Neural progenitor cell (in vitro differentiated cells): ENCODE results near the gene CDK17. TPM values are rescaled to one million over a fixed set of nuclear protein-coding genes. Genes with fewer than 3 reads are reported as not detected.

ENCODE experiments used
- DNase-seq: peaks from one replicate; pipeline ENCODE4 v3.0.0-alpha.2; 2016; ENCODE audit warnings: low spot score
- H2AFZ ChIP-seq: fragments of 200-600 bp; sonication (generic); replicated peaks from 2 replicates; pipeline ENCODE4 v1.6.1; 2016; ENCODE audit warnings: antibody characterized with exemption
- H3F3A ChIP-seq: fragments of 200-600 bp; sonication (generic); 2 replicates; pipeline ENCODE4 v1.6.1; 2016; ENCODE audit warnings: antibody characterized with exemption, low read depth
- H3K27ac ChIP-seq: fragments of 200-600 bp; sonication (generic); 2 replicates; pipeline ENCODE4 v1.5.1; 2016; ENCODE audit warnings: mild to moderate bottlenecking
- H3K27me3 ChIP-seq: fragments of 200-600 bp; sonication (generic); 2 replicates; pipeline ENCODE4 v1.6.1; 2016; ENCODE audit warnings: mild to moderate bottlenecking, moderate library complexity
- H3K36me3 ChIP-seq: fragments of 200-600 bp; sonication (generic); 2 replicates; pipeline ENCODE4 v1.5.1; 2016
- H3K4me1 ChIP-seq: fragments of 200-600 bp; sonication (generic); 2 replicates; pipeline ENCODE4 v1.6.1; 2016; ENCODE audit warnings: mixed run types
- H3K4me2 ChIP-seq: fragments of 200-600 bp; sonication (generic); 2 replicates; pipeline ENCODE4 v1.6.1; 2016
- H3K4me3 ChIP-seq: fragments of 200-600 bp; sonication (generic); 2 replicates; pipeline ENCODE4 v1.5.1; 2016
- H3K79me2 ChIP-seq: fragments of 200-600 bp; sonication (generic); 2 replicates; pipeline ENCODE4 v1.6.1; 2016; ENCODE audit warnings: low read depth
- H3K9ac ChIP-seq: fragments of 200-600 bp; sonication (generic); 2 replicates; pipeline ENCODE4 v1.6.1; 2016
- H3K9me3 ChIP-seq: fragments of 200-600 bp; sonication (generic); 2 replicates; pipeline ENCODE4 v1.5.1; 2016; ENCODE audit warnings: low read depth
- H4K20me1 ChIP-seq: fragments of 200-600 bp; sonication (generic); 2 replicates; pipeline ENCODE4 v1.6.1; 2016; ENCODE audit warnings: low read depth
- H3K27ac Mint-ChIP-seq: 3 replicates; pipeline ENCODE4 v1.8.0; 2021; ENCODE audit warnings: mixed read lengths
- H3K27me3 Mint-ChIP-seq: 2 replicates; pipeline ENCODE4 v1.8.0; 2022; ENCODE audit warnings: low read depth, mild to moderate bottlenecking, inconsistent platforms, moderate library complexity, mixed read lengths; ENCODE audit not compliant: insufficient read depth
- H3K36me3 Mint-ChIP-seq: 3 replicates; pipeline ENCODE4 v1.8.0; 2021; ENCODE audit warnings: mixed read lengths
- H3K4me1 Mint-ChIP-seq: 3 replicates; pipeline ENCODE4 v1.8.0; 2021; ENCODE audit warnings: mixed read lengths
- H3K4me3 Mint-ChIP-seq: 3 replicates; pipeline ENCODE4 v1.8.0; 2021; ENCODE audit warnings: mild to moderate bottlenecking, moderate library complexity, mixed read lengths
- H3K9me3 Mint-ChIP-seq: 3 replicates; pipeline ENCODE4 v1.8.0; 2020; ENCODE audit warnings: mixed read lengths
- EZH2 ChIP-seq: fragments of 200-600 bp; sonication (generic); IDR thresholded peaks from 2 replicates; pipeline ENCODE4 v1.6.1; 2017; ENCODE audit warnings: antibody characterized with exemption, mild to moderate bottlenecking, moderate library complexity
- EZH2phosphoT487 ChIP-seq: fragments of 200-600 bp; sonication (generic); IDR thresholded peaks from 2 replicates; pipeline ENCODE4 v1.6.1; 2017; ENCODE audit warnings: antibody characterized with exemption
- small RNA-seq: library from RNA; depleted of rRNA; stranded (forward); fragments of <200 nt; gene quantifications from one replicate; pipeline ENCODE3, GENCODE V24; 2015
- total RNA-seq: library from RNA; depleted of rRNA; stranded (reverse); fragments of >200 nt; gene quantifications from 2 replicates; pipeline ENCODE4 v1.2.3, GENCODE V29; 2015; ENCODE audit warnings: low replicate concordance
- TF ChIP-seq, protein P1 (sequence below): fragments of 200-600 bp; sonication (generic); IDR thresholded peaks from 2 replicates; pipeline ENCODE4 v1.5.1; 2017; ENCODE audit warnings: antibody characterized with exemption, mild to moderate bottlenecking

The CDK17 gene
- total RNA-seq, 1 donor from 2014 or later: 61.2 TPM

DNA sequence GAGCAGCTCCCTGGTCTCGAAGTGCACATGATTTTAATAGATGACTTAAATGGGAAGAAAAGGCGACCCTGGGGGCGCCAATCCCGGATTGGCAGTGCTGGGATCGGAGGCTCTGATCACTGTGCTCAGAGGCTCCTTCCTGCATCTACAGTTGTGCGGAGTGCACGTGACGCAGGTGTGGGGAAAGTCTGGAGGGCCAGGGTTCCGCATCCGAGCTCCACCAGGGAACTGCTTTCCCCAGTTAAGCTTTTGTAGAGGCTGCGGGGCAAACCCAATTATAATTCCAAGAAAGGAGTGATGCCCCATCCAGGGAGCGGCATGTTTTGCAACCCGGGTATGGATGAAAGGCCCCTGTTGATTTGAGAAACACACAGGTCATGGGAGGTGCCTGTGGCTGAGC is 169.6 kb downstream of the CDK17 start:
- H3K9me3 Mint-ChIP-seq: no peaks in the 10 kb centered on the region
- no peaks in the 10 kb centered on the region for H3K27me3 ChIP-seq
- H3K9ac ChIP-seq: no peak overlapping the region
- H3K36me3 ChIP-seq: no peaks in the 10 kb centered on the region
- DNase-seq: no peak
- TF ChIP-seq, protein P1, sequence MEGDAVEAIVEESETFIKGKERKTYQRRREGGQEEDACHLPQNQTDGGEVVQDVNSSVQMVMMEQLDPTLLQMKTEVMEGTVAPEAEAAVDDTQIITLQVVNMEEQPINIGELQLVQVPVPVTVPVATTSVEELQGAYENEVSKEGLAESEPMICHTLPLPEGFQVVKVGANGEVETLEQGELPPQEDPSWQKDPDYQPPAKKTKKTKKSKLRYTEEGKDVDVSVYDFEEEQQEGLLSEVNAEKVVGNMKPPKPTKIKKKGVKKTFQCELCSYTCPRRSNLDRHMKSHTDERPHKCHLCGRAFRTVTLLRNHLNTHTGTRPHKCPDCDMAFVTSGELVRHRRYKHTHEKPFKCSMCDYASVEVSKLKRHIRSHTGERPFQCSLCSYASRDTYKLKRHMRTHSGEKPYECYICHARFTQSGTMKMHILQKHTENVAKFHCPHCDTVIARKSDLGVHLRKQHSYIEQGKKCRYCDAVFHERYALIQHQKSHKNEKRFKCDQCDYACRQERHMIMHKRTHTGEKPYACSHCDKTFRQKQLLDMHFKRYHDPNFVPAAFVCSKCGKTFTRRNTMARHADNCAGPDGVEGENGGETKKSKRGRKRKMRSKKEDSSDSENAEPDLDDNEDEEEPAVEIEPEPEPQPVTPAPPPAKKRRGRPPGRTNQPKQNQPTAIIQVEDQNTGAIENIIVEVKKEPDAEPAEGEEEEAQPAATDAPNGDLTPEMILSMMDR: no peak
- TF ChIP-seq EZH2 (no peak), EZH2phosphoT487 (no peak)
- H3K36me3 Mint-ChIP-seq: peaks cover 5% of the 10 kb centered on the region
- H2AFZ ChIP-seq: no peak overlapping the region
- H3K79me2 ChIP-seq: no peaks in the 10 kb centered on the region
- no peaks in the 10 kb centered on the region for H3K9me3 ChIP-seq
- no peak overlapping the region for H3K27ac Mint-ChIP-seq
- H3K4me1 ChIP-seq: no peaks in the 10 kb centered on the region
- no peak overlapping the region for H3K4me3 ChIP-seq
- H3K4me1 Mint-ChIP-seq: peaks cover 20% of the 10 kb centered on the region
- no peak overlapping the region for H3K4me3 Mint-ChIP-seq
- no peaks in the 10 kb centered on the region for H3F3A ChIP-seq
- H3K27ac ChIP-seq: no peak overlapping the region
- H3K27me3 Mint-ChIP-seq: peaks cover 3% of the 10 kb centered on the region
- H3K4me2 ChIP-seq: no peak overlapping the region
- no peaks in the 10 kb centered on the region for H4K20me1 ChIP-seq

GRCh38 chr12:96228566-96229248 is 171.5 kb downstream of the CDK17 start:
- no peaks in the 10 kb centered on the region for H3K4me1 ChIP-seq
- no peak overlapping the region for H3K4me2 ChIP-seq
- H3F3A ChIP-seq: no peaks in the 10 kb centered on the region
- DNase-seq: no peak
- H4K20me1 ChIP-seq: no peaks in the 10 kb centered on the region
- H2AFZ ChIP-seq: no peak overlapping the region
- Mint-ChIP-seq H3K36me3 (peaks cover 5% of the 10 kb centered on the region), H3K4me3 (no peak overlapping the region), H3K27ac (no peak overlapping the region), H3K27me3 (no peaks in the 10 kb centered on the region), H3K9me3 (no peaks in the 10 kb centered on the region), H3K4me1 (peaks cover 13% of the 10 kb centered on the region)
- TF ChIP-seq, protein P1: no peak
- TF ChIP-seq EZH2: no peak
- no peak overlapping the region for H3K27ac ChIP-seq
- H3K4me3 ChIP-seq: no peak overlapping the region
- H3K9me3 ChIP-seq: no peaks in the 10 kb centered on the region
- no peaks in the 10 kb centered on the region for H3K79me2 ChIP-seq
- H3K27me3 ChIP-seq: no peaks in the 10 kb centered on the region
- H3K9ac ChIP-seq: no peak overlapping the region
- H3K36me3 ChIP-seq: no peaks in the 10 kb centered on the region

Small RNA genes lying within 50 kb of the gene (small RNA-seq; reads per million reads assigned to genes)
- not detected for gene RN7SKP11
- not detected for gene RNU4-24P

Other genes with a start within 250 kb of the CDK17 start
- gene ELK3, start 206.1 kb downstream of the CDK17 start, total RNA-seq: 4.8 and 5.0 TPM in 2 replicates
- gene CFAP54, start 89.1 kb upstream of the CDK17 start, total RNA-seq: 1.6 and 4.2 TPM in 2 replicates